Transverse colon (tissue), 4 donors: ENCODE data around the gene CLEC4F. TPM values are rescaled to one million over a fixed set of nuclear protein-coding genes. Genes with fewer than 3 reads are reported as not detected.

ENCODE experiments used
- DNase-seq: peaks from one replicate; pipeline ENCODE4 v3.0.0-alpha.2; 2019
- H3K27ac ChIP-seq, 4 donors: fragments of 200-600 bp; sonication (generic); 2 replicates each; pipeline ENCODE4 v1.5.1; 2016 to 2018; ENCODE audit warnings: inconsistent platforms in 4 of 4
- H3K27me3 ChIP-seq: fragments of 200-600 bp; sonication (generic); 2 replicates; pipeline ENCODE4 v1.5.1; 2017; ENCODE audit warnings: inconsistent platforms
- H3K36me3 ChIP-seq, 4 donors: fragments of 200-600 bp; sonication (generic); 2 replicates each; pipeline ENCODE4 v1.5.1; 2017 to 2019; ENCODE audit warnings: inconsistent platforms in 4 of 4
- H3K4me1 ChIP-seq, 4 donors: fragments of 200-600 bp; sonication (generic); 2 replicates each; pipeline ENCODE4 v1.5.1; 2017 to 2020; ENCODE audit warnings: inconsistent platforms in 4 of 4
- H3K4me3 ChIP-seq, 4 donors: fragments of 200-600 bp; sonication (generic); 1 replicate in 1 of 4; 2 replicates in 3 of 4; pipeline versions ENCODE4 v1.5.1 to v1.6.1; 2017 to 2019; ENCODE audit warnings: inconsistent platforms in 4 of 4
- H3K9me3 ChIP-seq, 2 donors: fragments of 200-600 bp; sonication (generic); 2 replicates each; pipeline ENCODE4 v1.5.1; 2017 to 2019; ENCODE audit warnings: inconsistent platforms in 2 of 2
- EP300 ChIP-seq: sonication (generic); formaldehyde crosslinking; IDR thresholded peaks from one replicate; pipeline ENCODE4 v1.6.1; 2017; ENCODE audit warnings: antibody characterized with exemption, low read depth
- POLR2A ChIP-seq: fragments of 450-650 bp; IDR thresholded peaks from one replicate; pipeline ENCODE4 v1.6.1; 2016; ENCODE audit warnings: antibody characterized with exemption, mild to moderate bottlenecking, moderate library complexity
- POLR2AphosphoS5 ChIP-seq, 3 donors: sonication (generic); formaldehyde crosslinking; IDR thresholded peaks; one replicate each; pipeline ENCODE4 v1.6.1; 2016; ENCODE audit warnings: antibody characterized with exemption in 3 of 3
- WGBS, 2 donors: methylation state at CpG; one replicate each; pipeline ENCODE4 v1.1.5; 2018; ENCODE audit warnings: low coverage in 1 of 2; 5-methylcytosine and 5-hydroxymethylcytosine counted together
- in situ Hi-C, 4 donors: fragments of 200-750 bp; cut with MboI; loops; one replicate each; pipeline versions ENCODE4 v1.15.0 to v1.15.1; 2017; ENCODE audit warnings: low sequenced_read_pairs in 3 of 4, low pct_ligation_motif_present in 1 of 4, low pct_unique_long_range_greater_than_20kb in 1 of 4
- intact Hi-C: fragments of 100-400 bp; cut with DNase I; formaldehyde crosslinking; loops from one replicate; pipeline ENCODE4 v1.15.1; 2023; ENCODE audit warnings: low total_unique reads
- total RNA-seq, 4 donors: library from RNA; depleted of rRNA; stranded (reverse); fragments of >200 nt; gene quantifications; one replicate each; pipeline ENCODE4 v1.1.0, GENCODE V29; 2016
- TF ChIP-seq, protein P1 (sequence below), 5 experiments: fragments of 200-600 bp in 3 of 5; fragments of 450-650 bp in 2 of 5; sonication (generic) in 3 of 5; IDR thresholded peaks; 1 replicate in 2 of 5; 2 replicates in 3 of 5; pipeline ENCODE4 v1.5.1; 2016 to 2017; ENCODE audit warnings: antibody characterized with exemption in 5 of 5, inconsistent platforms in 3 of 5, mild to moderate bottlenecking in 2 of 5, moderate library complexity in 1 of 5

Gene CLEC4F
- total RNA-seq, 4 donors from 2014 or later: 0.14 to 0.32 TPM; not detected in 2

DNA sequence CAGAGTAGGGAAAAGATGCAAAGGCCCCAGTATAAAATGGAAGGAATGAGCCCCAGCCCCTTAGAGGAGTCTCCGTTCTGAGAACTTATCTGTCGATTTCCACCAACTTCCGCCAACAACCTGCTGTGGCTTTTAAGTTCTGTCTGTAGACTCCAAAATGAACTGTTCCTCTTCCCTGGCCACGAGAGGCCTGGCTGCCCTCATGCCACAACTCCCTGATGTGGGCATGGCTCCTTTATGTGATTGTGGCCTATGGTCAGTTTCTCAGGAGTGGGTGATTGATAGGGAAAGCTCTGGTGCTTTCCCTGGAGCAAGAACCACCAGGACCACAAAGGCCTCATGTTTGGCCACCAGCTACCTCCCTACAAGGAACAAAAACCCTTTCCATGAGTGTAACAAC, 34.0 kb upstream of the CLEC4F start:
- no peaks in the 10 kb centered on the region for H3K4me1 ChIP-seq

DNA sequence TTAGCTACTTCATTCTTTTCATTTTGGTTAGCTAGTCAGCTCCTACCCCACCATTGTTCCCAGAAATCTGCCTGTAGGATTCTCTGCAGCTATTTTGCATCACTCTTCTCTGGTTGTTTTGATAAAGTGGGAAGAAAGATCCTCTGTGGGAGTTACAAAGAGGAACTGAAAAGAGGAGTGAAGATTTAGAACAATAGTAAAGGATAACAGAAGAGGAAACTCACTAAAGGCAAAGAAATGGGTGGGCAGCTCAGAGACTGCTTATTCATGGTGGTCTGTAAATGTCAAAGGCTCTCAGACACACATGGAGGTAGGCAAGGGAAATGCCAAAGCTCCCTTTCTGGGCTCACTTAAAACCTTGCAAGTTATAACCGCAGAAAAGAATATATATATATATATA, 32.4 kb upstream of the CLEC4F start:
- 92 to 100% methylated on average over 1 of the region's 1 CpG for WGBS, 2 donors

More for the DNA sequence above, 34.0 kb upstream of the CLEC4F start:
- intact Hi-C loops (no loop called here), in situ Hi-C loops (no loop called here)
- no peak for DNase-seq
- Histone ChIP-seq H3K36me3 (no peaks in the 10 kb centered on the region), H3K27me3 (peaks cover 16% of the 10 kb centered on the region), H3K4me3 (no peak overlapping the region), H3K9me3 (no peaks in the 10 kb centered on the region), H3K27ac (no peak overlapping the region)
- TF ChIP-seq, protein P1, sequence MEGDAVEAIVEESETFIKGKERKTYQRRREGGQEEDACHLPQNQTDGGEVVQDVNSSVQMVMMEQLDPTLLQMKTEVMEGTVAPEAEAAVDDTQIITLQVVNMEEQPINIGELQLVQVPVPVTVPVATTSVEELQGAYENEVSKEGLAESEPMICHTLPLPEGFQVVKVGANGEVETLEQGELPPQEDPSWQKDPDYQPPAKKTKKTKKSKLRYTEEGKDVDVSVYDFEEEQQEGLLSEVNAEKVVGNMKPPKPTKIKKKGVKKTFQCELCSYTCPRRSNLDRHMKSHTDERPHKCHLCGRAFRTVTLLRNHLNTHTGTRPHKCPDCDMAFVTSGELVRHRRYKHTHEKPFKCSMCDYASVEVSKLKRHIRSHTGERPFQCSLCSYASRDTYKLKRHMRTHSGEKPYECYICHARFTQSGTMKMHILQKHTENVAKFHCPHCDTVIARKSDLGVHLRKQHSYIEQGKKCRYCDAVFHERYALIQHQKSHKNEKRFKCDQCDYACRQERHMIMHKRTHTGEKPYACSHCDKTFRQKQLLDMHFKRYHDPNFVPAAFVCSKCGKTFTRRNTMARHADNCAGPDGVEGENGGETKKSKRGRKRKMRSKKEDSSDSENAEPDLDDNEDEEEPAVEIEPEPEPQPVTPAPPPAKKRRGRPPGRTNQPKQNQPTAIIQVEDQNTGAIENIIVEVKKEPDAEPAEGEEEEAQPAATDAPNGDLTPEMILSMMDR (IDR thresholded peaks at IDR 0.05): no peak
- TF ChIP-seq POLR2AphosphoS5 (IDR thresholded peaks at IDR 0.05): no peak
- no peak for TF ChIP-seq EP300
- no peak for TF ChIP-seq POLR2A
- WGBS, 2 donors: 60 to 83% methylated on average over 3 to 4 of the region's 4 CpGs

DNA sequence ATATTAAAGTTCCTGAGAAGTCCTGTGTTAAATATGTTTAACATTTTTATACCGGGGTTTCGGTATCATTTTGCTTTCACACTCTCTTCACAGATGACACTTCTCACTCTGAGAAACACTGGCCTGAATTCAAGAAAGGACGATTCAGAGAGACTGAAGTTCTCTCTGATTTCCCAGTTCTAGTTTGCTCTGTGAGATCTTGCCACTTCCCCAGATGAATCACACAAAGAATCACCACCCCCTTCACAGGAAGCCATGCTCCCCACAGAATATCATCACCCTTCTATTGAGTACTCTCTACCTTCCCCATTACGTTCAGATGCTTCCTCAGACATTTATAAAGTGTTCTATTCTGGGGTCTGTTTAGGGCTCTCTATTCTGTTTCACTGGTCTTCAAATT, 31.3 kb upstream of the CLEC4F start:
- Histone ChIP-seq H3K9me3 (no peaks in the 10 kb centered on the region), H3K4me3 (no peak overlapping the region), H3K27me3 (no peaks in the 10 kb centered on the region), H3K36me3 (no peaks in the 10 kb centered on the region), H3K4me1 (no peaks in the 10 kb centered on the region), H3K27ac (no peak overlapping the region)
- WGBS, 2 donors: 47% methylated on average over 4 of the region's 4 CpGs
- in situ Hi-C loops: no loop called here
- TF ChIP-seq, protein P1 (IDR thresholded peaks at IDR 0.05): no peak
- TF ChIP-seq POLR2A (no peak), POLR2AphosphoS5 (IDR thresholded peaks at IDR 0.05) (no peak)
- DNase-seq: no peak
- intact Hi-C loops: no loop called here

More for the DNA sequence above, 32.4 kb upstream of the CLEC4F start:
- Histone ChIP-seq H3K36me3 (no peaks in the 10 kb centered on the region), H3K9me3 (no peaks in the 10 kb centered on the region), H3K27ac (no peak overlapping the region), H3K4me1 (no peaks in the 10 kb centered on the region), H3K27me3 (no peaks in the 10 kb centered on the region), H3K4me3 (no peak overlapping the region)
- in situ Hi-C loops: no loop called here
- intact Hi-C loops: no loop called here
- TF ChIP-seq POLR2AphosphoS5 (IDR thresholded peaks at IDR 0.05) (no peak), POLR2A (no peak), EP300 (no peak)
- TF ChIP-seq, protein P1 (IDR thresholded peaks at IDR 0.05): no peak
- DNase-seq: no peak

DNA sequence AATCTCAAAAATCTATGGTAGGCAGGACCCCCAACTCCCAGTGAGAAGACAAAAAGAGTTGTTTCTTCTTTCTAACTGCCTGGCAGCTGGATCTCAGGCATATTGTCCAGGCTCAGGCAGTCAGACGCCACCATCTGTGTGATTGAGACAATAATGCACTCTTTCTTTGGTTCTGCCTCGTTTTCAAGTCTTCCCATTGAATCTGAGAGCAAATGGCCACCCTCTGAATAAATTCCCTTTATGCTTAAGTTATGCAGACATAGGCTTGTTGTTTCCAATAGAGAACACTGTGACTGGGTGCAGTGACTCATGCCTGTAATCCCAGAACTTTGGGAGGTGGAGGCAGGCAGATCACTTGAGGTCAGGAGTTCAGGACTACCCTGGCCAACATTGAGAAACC, 30.5 kb upstream of the CLEC4F start:
- DNase-seq: no peak
- Histone ChIP-seq H3K9me3 (no peaks in the 10 kb centered on the region), H3K36me3 (no peaks in the 10 kb centered on the region), H3K4me3 (no peak overlapping the region), H3K4me1 (no peaks in the 10 kb centered on the region), H3K27ac (no peak overlapping the region), H3K27me3 (no peaks in the 10 kb centered on the region)
- TF ChIP-seq POLR2AphosphoS5 (IDR thresholded peaks at IDR 0.05) (no peak), EP300 (no peak), POLR2A (no peak)
- TF ChIP-seq, protein P1 (IDR thresholded peaks at IDR 0.05): no peak
- 45% methylated on average over 2 of the region's 2 CpGs; no CpG with 5 or more reads in 1 of the 2 donors for WGBS, 2 donors
- in situ Hi-C loops (no loop called here), intact Hi-C loops (no loop called here)
